ENCODE results near the gene FNDC3B.

FNDC3B gene

DNA sequence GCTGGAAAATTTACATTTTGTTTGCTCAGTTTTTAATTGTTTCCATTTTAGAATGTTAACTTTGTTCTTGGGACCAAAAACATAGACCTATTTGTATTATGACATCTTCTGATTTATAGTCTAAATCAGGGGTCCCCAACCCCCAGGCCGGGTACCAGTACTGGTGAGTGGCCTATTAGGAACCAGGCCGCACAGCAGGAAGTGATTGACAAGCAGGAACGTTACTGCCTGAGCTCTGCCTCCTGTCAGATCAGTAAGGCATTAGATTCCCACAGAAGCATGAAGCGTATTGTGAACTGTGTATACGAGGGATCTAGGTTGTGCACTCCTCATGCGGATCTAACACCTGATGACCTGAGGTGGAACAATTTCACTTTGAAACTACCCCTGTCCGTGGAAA lies 357.0 kb downstream of the FNDC3B start:
- no peak for DNase-seq (ENCODE audit: low read depth in 2 of 2)

DNA sequence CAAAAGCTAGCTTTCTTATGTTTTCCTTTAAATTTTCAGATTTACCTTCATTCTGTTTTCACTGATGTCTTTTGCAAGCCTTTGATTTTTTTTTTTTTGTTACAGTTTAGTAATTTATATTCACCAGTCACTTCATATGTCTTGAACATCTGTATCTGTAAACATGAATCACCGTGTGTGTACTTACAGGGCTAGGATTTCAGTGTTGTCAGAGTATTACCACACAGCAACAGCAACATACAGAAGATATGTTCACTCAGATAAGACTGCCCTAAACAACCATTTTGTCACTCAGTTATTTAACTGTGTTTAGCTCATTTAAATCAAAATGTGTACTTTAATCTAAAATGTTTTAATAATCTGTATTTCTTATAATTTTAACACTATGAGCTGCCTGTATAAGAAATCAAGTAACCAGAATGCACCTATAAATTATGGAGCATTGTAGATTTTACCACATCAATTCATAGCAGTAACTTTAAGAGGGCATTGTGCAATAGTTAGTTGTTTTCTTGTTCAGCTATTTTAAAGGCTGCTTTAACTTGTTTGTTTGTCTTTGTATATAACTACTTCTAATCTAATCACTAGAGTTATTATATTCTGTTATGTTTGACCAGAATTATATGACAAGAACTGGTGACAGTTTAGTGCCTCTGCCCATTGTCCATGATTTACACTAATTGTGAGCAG lies 358.5 kb downstream of the FNDC3B start:
- DNase-seq (ENCODE audit: low read depth in 2 of 2): no peak

DNA sequence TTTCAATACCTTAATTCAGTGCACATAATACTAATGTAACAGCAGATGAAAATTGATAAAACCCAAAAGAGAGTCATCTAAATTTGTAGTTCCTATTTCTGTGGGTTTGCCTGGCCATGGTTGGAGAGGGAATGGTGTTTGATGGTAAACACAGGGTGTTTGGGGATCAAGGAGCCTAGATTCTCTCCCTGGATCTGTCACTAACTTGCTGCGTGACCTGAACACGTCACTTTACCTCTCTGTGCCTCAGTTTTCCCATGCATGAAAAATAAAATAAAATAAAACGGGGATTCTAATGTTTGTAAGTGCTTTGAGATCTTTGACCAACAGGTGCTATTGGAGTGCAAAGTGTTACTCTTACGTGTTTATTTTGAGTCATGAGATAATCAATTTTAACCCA lies 359.1 kb downstream of the FNDC3B start:
- no peak for DNase-seq (ENCODE audit: low read depth in 2 of 2)

- DNase-seq (ENCODE audit: low read depth in 2 of 2): no peak
These were observed 362.7 kb downstream of the FNDC3B start for GRCh38 chr3:172402090-172402489.

DNA sequence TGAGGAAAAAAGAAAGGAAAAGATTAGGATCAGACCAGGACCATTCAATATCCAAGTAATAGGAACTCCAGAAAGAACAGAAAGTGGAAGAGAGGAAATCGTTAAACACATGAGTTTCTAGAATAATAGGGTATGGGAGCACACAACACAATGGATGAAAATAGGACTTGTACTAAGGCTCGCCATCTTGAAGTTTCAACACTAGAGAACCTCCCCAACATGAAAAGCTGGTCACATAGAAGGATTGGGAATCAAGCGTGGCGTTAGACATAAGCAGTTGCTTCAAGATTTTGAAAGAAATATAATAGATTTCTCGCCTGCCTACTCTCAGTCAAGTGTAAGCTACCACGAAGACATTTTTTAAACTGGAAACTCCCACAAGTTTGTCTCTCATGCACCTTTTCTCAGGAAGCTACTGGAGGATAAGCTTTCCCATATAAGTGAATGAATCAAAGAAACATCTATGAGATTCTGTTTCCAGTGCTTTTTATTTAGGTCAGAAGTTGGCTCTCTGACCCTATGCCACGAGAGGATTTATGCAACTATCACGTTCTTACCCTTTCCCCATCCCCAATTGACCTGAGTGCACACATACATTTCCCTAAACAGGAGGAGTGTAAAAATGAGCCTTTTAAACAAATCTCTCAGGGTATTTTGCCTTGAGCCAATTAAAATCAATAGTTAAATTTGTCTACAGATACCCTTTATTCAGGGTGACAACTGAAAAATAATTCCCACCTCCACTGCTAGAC lies 363.7 kb downstream of the FNDC3B start:
- no peak for DNase-seq (ENCODE audit: low read depth in 2 of 2)

- no peak for DNase-seq (ENCODE audit: low read depth in 2 of 2)
These were observed 365.0 kb downstream of the FNDC3B start for GRCh38 chr3:172404237-172404962.

GRCh38 chr3:172405914-172406313 lies 366.5 kb downstream of the FNDC3B start:
- no peak for DNase-seq (ENCODE audit: low read depth in 2 of 2)

GRCh38 chr3:172407872-172408271 lies 368.5 kb downstream of the FNDC3B start:
- DNase-seq (ENCODE audit: low read depth in 2 of 2): no peak

DNA sequence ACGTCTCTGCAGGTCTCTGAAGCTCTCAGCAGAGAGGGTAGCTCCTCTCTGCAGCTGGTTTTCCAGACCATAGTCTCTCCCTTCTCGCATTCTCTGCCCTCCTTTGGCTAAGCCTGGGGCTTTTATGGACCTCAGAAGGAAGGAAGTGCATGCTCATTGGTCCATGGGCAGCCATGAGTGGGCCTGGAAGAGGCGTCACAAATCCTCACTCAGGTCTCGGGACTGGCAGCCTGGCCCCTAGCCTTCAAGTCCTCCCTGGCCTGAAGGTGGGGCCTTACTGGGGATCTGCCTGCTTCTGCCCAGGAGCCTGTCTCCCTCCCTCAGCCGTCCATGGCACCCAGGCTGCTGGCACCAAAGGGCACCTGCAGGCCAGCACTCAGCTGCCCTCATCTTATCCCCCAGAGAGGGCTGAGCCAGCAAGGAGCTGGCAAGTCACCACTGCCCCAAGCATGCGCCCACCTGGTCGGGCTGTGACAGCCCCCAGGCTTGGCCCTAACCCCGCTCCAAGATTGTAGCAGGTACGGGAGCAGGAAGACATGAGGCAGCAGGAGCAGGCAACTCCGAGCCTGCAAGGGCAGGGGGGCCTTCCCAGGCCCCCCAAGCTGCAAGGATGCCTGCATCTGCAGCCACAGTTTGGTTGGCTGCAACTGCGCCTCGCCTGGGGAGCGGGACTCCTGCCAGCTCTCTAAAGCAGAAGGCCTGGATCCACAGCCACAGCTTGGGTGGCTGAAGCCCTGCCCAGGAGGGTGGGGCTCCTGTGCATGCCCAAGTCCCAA lies 371.5 kb downstream of the FNDC3B start:
- DNase-seq (ENCODE audit: low read depth in 2 of 2): no peak

GRCh38 chr3:172411478-172411947 lies 372.1 kb downstream of the FNDC3B start:
- no peak for DNase-seq (ENCODE audit: low read depth in 2 of 2)

GRCh38 chr3:172415323-172415722 lies 375.9 kb downstream of the FNDC3B start:
- no peak for DNase-seq (ENCODE audit: low read depth in 2 of 2)

- no peak for DNase-seq (ENCODE audit: low read depth in 2 of 2)
These were observed 398.3 kb downstream of the FNDC3B start for GRCh38 chr3:172437713-172438112.

- DNase-seq (ENCODE audit: low read depth in 2 of 2): no peak
These were observed 398.8 kb downstream of the FNDC3B start for GRCh38 chr3:172438186-172438585.

DNA sequence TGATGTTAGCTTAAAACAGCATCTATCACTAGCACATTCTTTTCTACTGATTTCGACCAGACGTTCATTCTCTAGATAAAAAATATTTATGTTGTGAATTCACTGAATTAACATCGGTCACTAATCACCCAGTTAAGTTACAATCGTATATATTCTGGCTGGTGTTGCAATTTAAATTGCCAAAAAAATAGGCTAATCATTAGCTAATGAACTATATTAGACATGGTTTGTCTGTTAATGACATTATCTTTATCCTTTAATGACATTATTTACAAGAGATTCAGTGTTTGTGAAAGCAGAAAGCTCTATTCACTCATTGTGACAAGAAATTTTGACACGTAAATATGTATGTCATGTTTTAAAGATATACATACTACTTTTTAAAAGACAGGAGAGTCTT lies 402.2 kb downstream of the FNDC3B start:
- DNase-seq (ENCODE audit: low read depth in 2 of 2): no peak

DNA sequence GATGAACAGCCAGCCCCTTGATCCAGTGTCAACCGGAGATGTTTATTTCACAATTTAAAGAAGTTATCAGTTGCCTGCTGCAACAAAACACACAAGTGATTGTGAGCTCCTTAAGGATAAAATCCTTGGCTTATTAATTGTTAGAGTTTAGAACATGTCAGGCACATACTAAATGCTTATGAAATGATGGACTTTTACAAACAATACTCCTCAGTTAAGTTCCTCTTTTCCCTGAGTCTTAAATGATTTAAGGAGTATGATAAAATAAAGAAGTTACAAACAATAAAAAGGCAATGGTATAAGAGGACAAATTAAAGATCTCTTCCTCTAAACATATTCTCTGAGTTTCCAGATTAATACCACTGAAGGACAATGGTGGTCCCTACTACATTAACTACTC lies 403.2 kb downstream of the FNDC3B start:
- DNase-seq (ENCODE audit: low read depth in 2 of 2): no peak

DNA sequence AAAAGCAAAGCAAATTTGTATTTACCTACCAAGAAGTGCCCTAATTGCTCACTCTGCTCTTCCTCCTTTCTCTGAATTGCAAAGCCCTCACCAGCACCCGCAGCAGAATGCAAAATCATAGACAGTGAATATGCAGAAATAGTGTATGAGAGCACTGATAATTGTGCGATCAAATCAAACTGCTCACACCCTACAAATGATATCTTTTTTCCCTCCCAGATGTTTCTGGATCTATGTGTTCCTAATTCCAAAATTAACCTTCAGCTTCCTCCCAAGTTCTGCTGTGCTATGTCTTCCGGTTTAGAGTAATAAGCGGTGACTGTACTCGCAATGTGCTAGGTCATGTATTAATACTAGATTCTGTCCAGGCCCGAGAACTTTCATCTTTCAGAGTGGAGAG lies 405.4 kb downstream of the FNDC3B start:
- no peak for DNase-seq (ENCODE audit: low read depth in 2 of 2)

GRCh38 chr3:172446198-172446597 lies 406.8 kb downstream of the FNDC3B start:
- no peak for DNase-seq (ENCODE audit: low read depth in 2 of 2)

- no peak for DNase-seq (ENCODE audit: low read depth in 2 of 2)
These were observed 408.5 kb downstream of the FNDC3B start, which contains the start of gene GHSR for GRCh38 chr3:172447611-172448579. Gene GHSR (minus strand): TSS chr3:172448456. CDS start chr3:172448413, 43 bp downstream.

DNA sequence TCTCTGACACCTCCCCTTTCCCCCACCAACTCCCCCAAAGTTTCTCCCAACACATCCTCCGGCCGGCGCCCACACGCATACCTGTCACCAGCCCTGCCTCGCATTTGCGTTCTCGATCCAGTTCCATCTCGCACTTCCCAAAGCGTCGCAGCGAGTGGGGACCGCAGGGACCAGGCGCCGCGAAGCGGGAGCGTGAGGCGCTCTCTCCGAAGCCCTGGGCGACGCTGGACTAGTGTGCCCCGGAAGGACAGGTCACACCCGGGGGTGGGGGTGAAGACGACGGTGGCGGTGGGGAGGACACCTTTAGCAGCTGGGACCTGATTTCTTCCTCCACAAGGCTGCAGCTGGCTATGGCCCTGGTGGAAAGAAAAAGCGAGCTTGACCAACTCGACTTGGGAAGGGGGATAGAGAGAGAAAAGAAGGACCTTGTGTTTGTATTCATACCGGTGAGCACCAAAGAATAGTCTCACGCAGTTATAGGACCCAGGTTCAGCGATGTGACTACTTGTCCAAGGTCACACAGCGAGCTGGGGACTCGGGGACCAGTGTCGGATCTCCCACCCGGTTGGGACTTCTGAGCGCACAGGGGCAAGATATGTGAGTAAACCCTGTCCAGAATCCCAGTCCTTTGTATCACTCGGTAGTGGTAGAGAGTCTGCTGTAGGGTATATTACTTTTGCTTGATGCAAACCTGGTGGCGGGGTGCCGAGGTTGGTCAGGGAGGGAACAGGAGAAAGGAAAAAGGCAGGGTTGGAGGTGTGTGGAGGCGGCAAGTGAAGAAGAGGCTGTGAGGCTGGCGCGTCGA lies 409.5 kb downstream of the FNDC3B start:
- no peak for DNase-seq (ENCODE audit: low read depth in 2 of 2)

Measured in stimulated activated CD4-positive, alpha-beta T cell treated with anti-CD3 and anti-CD28 coated beads, Interleukin-1b, Interleukin-23, amount 100 ng/mL, for 4 hours (primary cell).